HCT116 (cell line): ENCODE data around the gene EGLN3.

Source experiments
- CTCF ChIP-seq, 3 experiments: fragments of 200-600 bp in 1 of 3; sonication (generic) in 1 of 3; IDR thresholded peaks in 2 of 3; conservative IDR thresholded peaks in 1 of 3; 2 replicates each; pipeline ENCODE4 v1.5.1; 2012 to 2017; ENCODE audit warnings: low read depth in 2 of 3, low read length in 2 of 3, antibody characterized with exemption in 1 of 3, borderline replicate concordance in 1 of 3, control low read depth in 1 of 3, mild to moderate bottlenecking in 1 of 3, mixed read lengths in 1 of 3, mixed run types in 1 of 3, moderate library complexity in 1 of 3; ENCODE audit not compliant: insufficient read depth in 1 of 3
- EZH2 ChIP-seq: fragments of 200-600 bp; sonication (generic); IDR thresholded peaks from 2 replicates; pipeline ENCODE4 v1.6.1; 2017; ENCODE audit warnings: antibody characterized with exemption, mixed run types
- POLR2A ChIP-seq: IDR thresholded peaks from 2 replicates; pipeline ENCODE4 v1.7.0; 2011; ENCODE audit warnings: borderline replicate concordance; ENCODE audit not compliant: insufficient read depth, insufficient read length; ENCODE audit errors: extremely low read depth
- POLR2AphosphoS5 ChIP-seq: IDR thresholded peaks from 2 replicates; pipeline ENCODE4 v1.6.1; 2011; ENCODE audit warnings: mild to moderate bottlenecking, low read depth, low read length, moderate library complexity
- RAD21 ChIP-seq: IDR thresholded peaks from 2 replicates; pipeline ENCODE4 v1.6.1; 2012; ENCODE audit warnings: low read depth, mild to moderate bottlenecking
- SRF ChIP-seq: IDR thresholded peaks from 2 replicates; pipeline ENCODE4 v1.6.1; 2012; ENCODE audit warnings: low read depth

GRCh38 chr14:33968722-33969121 is 17.8 kb upstream of the EGLN3 start:
- TF ChIP-seq RAD21 (no peak), SRF (no peak), EZH2 (no peak), POLR2A (no peak), CTCF (IDR thresholded peaks at IDR 0.05 in 2 of 3, conservative IDR thresholded peaks at IDR 0.05 in 1 of 3; ENCODE audit: borderline replicate concordance in 1 of 3, insufficient read depth in 1 of 3, low read depth in 2 of 3, low read length in 2 of 3) (no peak), POLR2AphosphoS5 (no peak)
